Loucy (cell line): ENCODE results near the gene MICAL2.

Experiments
- H2AFZ ChIP-seq: fragments of 200-600 bp; sonication (generic); 2 replicates; pipeline ENCODE4 v1.6.0; 2016; ENCODE audit warnings: antibody characterized with exemption, mild to moderate bottlenecking, low read length, moderate library complexity
- H3F3A ChIP-seq: fragments of 200-600 bp; 2 replicates; pipeline ENCODE4 v1.6.0; 2016; ENCODE audit warnings: antibody characterized with exemption, low read depth, mild to moderate bottlenecking
- H3K27me3 ChIP-seq: fragments of 200-600 bp; sonication (generic); 2 replicates; pipeline ENCODE4 v1.6.1; 2014; ENCODE audit warnings: low read length, mild to moderate bottlenecking; ENCODE audit not compliant: insufficient read depth, poor library complexity, severe bottlenecking
- H3K36me3 ChIP-seq: fragments of 200-600 bp; sonication (generic); 2 replicates; pipeline ENCODE4 v1.6.1; 2016; ENCODE audit warnings: low read length; ENCODE audit not compliant: insufficient read depth
- H3K4me1 ChIP-seq: fragments of 200-600 bp; sonication (generic); 2 replicates; pipeline ENCODE4 v1.5.1; 2014; ENCODE audit warnings: low read length, mild to moderate bottlenecking; ENCODE audit not compliant: insufficient read depth, poor library complexity, severe bottlenecking
- H3K4me2 ChIP-seq: fragments of 200-600 bp; sonication (generic); 2 replicates; pipeline ENCODE4 v1.6.0; 2014; ENCODE audit warnings: antibody characterized with exemption, low read length, low read depth, mild to moderate bottlenecking; ENCODE audit not compliant: poor library complexity, severe bottlenecking
- H3K4me3 ChIP-seq: fragments of 200-600 bp; sonication (generic); 2 replicates; pipeline ENCODE4 v1.5.1; 2014; ENCODE audit warnings: low read length, mild to moderate bottlenecking, mixed read lengths; ENCODE audit not compliant: poor library complexity, severe bottlenecking
- H3K79me2 ChIP-seq: fragments of 200-600 bp; sonication (generic); 2 replicates; pipeline ENCODE4 v1.6.1; 2014; ENCODE audit warnings: low read length; ENCODE audit not compliant: insufficient read depth
- H3K9ac ChIP-seq: fragments of 200-600 bp; sonication (generic); 2 replicates; pipeline ENCODE4 v1.6.0; 2014; ENCODE audit warnings: mild to moderate bottlenecking, low read depth, low read length, moderate library complexity; ENCODE audit not compliant: poor library complexity, severe bottlenecking
- H3K9me2 ChIP-seq: fragments of 200-600 bp; sonication (generic); replicated peaks from 2 replicates; pipeline ENCODE4 v1.6.1; 2016; ENCODE audit warnings: low read depth, low read length, mixed read lengths
- H3K9me3 ChIP-seq: fragments of 200-600 bp; sonication (generic); 2 replicates; pipeline ENCODE4 v1.6.1; 2014; ENCODE audit warnings: mild to moderate bottlenecking, antibody characterized with exemption, low read length, low read depth; ENCODE audit not compliant: insufficient read depth
- H4K20me1 ChIP-seq: fragments of 200-600 bp; sonication (generic); 2 replicates; pipeline ENCODE4 v1.6.0; 2014; ENCODE audit warnings: antibody characterized with exemption, low read length, mild to moderate bottlenecking; ENCODE audit not compliant: insufficient read depth, poor library complexity, severe bottlenecking
- EZH2phosphoT487 ChIP-seq: fragments of 200-600 bp; IDR thresholded peaks from 2 replicates; pipeline ENCODE4 v1.6.1; 2018; ENCODE audit warnings: antibody characterized with exemption, mild to moderate bottlenecking, moderate library complexity, borderline replicate concordance
- TF ChIP-seq, protein P1 (sequence below): fragments of 200-600 bp; sonication (generic); conservative IDR thresholded peaks from 2 replicates; pipeline ENCODE4 v1.5.1; 2014; ENCODE audit warnings: mild to moderate bottlenecking, antibody characterized with exemption, low read length

Gene MICAL2

DNA sequence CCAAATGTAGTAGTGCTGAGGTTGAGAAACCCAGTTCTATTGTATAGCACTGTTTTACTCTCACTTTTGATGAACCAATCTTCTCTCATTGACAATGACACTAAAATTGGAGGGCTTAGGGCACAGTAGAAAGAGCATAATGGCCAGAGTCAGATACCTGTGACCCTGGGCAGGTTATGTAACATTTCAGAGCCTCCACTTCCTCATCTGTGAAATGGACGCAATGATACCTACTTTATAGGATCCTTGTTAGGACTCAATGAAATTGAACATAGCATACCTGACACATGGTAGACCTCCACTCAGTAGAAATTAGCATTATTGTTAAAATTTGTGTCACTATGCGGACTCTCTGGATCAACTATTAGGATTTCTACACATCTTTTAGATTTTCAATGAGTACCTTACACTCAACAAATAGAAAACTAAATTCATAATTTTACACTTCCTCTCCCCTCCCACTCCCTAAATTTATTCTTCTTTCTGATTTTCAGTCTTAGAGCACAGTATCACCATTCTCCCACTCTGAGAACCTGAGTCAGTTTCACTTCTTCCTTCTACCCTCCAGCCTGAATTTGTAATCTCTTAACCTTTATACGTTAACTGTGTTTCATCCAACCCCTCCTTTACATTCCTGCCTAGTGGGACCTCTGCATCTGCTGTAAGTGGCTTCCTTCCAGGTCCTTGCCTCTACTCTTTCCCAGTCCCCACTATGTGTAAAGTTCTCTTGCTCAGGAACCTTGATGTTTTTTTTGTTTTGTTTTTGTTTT is 78.3 kb downstream of the MICAL2 start:
- Histone ChIP-seq H3K9me3 (no peaks in the 10 kb centered on the region), H3K4me3 (no peak overlapping the region), H3F3A (no peaks in the 10 kb centered on the region), H3K9ac (no peak overlapping the region), H3K4me1 (peaks cover 24% of the 10 kb centered on the region), H4K20me1 (no peaks in the 10 kb centered on the region), H3K79me2 (no peaks in the 10 kb centered on the region), H3K36me3 (no peaks in the 10 kb centered on the region), H3K27me3 (no peaks in the 10 kb centered on the region), H3K9me2 (no peaks in the 10 kb centered on the region), H3K4me2 (no peak overlapping the region), H2AFZ (no peak overlapping the region)
- TF ChIP-seq, protein P1, sequence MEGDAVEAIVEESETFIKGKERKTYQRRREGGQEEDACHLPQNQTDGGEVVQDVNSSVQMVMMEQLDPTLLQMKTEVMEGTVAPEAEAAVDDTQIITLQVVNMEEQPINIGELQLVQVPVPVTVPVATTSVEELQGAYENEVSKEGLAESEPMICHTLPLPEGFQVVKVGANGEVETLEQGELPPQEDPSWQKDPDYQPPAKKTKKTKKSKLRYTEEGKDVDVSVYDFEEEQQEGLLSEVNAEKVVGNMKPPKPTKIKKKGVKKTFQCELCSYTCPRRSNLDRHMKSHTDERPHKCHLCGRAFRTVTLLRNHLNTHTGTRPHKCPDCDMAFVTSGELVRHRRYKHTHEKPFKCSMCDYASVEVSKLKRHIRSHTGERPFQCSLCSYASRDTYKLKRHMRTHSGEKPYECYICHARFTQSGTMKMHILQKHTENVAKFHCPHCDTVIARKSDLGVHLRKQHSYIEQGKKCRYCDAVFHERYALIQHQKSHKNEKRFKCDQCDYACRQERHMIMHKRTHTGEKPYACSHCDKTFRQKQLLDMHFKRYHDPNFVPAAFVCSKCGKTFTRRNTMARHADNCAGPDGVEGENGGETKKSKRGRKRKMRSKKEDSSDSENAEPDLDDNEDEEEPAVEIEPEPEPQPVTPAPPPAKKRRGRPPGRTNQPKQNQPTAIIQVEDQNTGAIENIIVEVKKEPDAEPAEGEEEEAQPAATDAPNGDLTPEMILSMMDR: no peak
- TF ChIP-seq EZH2phosphoT487: no peak

DNA sequence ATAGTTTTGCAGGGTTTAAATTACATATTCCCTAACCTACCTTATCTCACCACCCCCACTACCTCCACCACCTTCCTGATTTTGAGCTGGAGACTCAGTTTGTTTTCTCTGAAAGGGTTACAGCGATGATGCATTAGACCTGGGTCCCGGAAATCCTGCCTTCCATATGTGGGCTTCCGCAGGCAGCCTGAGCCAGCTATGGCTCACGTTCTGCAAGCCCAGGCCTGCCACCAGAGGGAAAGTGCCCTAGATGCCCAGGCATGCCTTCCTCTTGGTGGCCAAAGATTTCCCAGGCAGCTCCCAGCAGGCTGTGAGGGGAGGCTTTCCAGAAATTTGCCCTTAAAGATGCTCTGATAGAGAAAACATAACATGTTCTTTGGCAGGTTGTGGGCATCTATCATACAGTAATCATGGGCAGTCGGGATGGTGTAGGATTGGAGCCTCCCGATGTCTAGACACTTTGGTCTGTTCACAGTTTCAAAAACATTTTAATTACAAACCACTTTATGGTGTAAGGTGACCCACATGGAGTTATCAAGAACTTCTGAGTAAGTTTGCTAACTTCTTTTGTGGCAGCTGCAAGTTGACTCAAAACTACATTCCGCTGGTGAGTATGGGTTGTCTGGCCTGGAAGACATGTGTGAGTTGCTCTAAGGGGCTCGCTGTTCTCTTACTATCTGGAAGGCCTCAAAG is 79.3 kb downstream of the MICAL2 start:
- Histone ChIP-seq H3K9ac (no peak overlapping the region), H3K4me2 (no peak overlapping the region), H3K27me3 (no peaks in the 10 kb centered on the region), H3F3A (no peaks in the 10 kb centered on the region), H3K79me2 (no peaks in the 10 kb centered on the region), H2AFZ (no peak overlapping the region), H3K4me1 (peaks cover 28% of the 10 kb centered on the region), H3K4me3 (no peak overlapping the region), H3K9me2 (no peaks in the 10 kb centered on the region), H3K9me3 (no peaks in the 10 kb centered on the region), H3K36me3 (no peaks in the 10 kb centered on the region), H4K20me1 (no peaks in the 10 kb centered on the region)
- TF ChIP-seq EZH2phosphoT487: no peak
- TF ChIP-seq, protein P1: no peak

DNA sequence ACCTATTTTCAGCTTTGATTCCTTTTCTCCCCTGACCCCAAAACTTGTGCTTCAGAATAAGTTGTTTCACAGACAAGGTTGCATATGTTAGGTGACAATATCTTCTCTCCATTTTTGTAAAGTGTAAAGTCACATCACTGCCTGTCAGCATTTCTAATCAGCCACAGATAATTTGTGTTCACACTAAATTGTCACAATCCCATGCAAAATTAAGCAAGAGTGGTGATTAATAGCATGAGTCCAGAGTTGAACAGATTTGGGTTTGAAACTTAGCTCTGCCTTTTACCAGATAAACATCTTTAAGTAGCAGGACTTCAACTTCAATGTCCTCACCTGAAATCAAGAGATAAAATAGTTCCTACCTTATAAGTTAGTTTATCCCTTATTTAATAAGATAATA is 80.1 kb downstream of the MICAL2 start:
- no peak overlapping the region for H2AFZ ChIP-seq
- H3K4me3 ChIP-seq: no peak overlapping the region
- H3F3A ChIP-seq: no peaks in the 10 kb centered on the region
- no peaks in the 10 kb centered on the region for H3K27me3 ChIP-seq
- no peaks in the 10 kb centered on the region for H4K20me1 ChIP-seq
- H3K9ac ChIP-seq: no peak overlapping the region
- no peaks in the 10 kb centered on the region for H3K79me2 ChIP-seq
- H3K4me1 ChIP-seq: peaks cover 36% of the 10 kb centered on the region
- H3K9me3 ChIP-seq: no peaks in the 10 kb centered on the region
- no peak overlapping the region for H3K4me2 ChIP-seq
- H3K9me2 ChIP-seq: no peaks in the 10 kb centered on the region
- no peaks in the 10 kb centered on the region for H3K36me3 ChIP-seq
- TF ChIP-seq, protein P1: no peak
- no peak for TF ChIP-seq EZH2phosphoT487
